Measurements from ENCODE around the gene CRYBG2.
A peak's percentile ranks its signal among the peaks of the same experiment; 100 is the strongest.

CRYBG2 gene

DNA sequence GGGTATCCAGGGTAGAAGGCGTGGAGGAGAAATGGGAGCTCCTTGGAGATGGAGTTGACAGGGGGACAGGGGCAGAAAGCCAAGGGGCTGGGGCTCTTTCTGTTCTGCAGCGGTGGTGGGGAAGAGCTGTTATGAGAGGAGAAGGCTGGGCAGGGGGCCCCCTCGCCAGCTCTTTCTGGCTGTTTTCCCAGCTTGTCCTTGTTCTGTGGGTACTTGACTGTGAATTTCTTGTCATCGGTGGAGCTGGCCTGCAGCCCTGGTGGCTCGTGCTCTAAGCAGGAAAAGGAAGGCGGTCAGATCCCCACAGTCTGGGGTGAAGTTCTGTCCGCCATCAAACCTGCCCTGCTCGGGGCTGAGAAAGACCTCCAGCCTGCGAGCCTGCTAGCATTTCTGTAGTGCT is 11.0 kb upstream of the CRYBG2 start:
- Mint-ChIP-seq H3K36me3 (ENCODE audit: insufficient read depth) (peaks cover 8% of the 10 kb centered on the region), H3K4me1 (peaks cover 34% of the 10 kb centered on the region), H3K4me3 (no peak overlapping the region), H3K9me3 (no peaks in the 10 kb centered on the region), H3K27ac (ENCODE audit: low read depth) (no peak overlapping the region), H3K27me3 (peaks cover 47% of the 10 kb centered on the region)
- DNase-seq (ENCODE audit: low spot score in 2 of 2) (no peak), ATAC-seq (replicated peaks; ENCODE audit: extremely low read depth, poor library complexity, severe bottlenecking) (no peak)

DNA sequence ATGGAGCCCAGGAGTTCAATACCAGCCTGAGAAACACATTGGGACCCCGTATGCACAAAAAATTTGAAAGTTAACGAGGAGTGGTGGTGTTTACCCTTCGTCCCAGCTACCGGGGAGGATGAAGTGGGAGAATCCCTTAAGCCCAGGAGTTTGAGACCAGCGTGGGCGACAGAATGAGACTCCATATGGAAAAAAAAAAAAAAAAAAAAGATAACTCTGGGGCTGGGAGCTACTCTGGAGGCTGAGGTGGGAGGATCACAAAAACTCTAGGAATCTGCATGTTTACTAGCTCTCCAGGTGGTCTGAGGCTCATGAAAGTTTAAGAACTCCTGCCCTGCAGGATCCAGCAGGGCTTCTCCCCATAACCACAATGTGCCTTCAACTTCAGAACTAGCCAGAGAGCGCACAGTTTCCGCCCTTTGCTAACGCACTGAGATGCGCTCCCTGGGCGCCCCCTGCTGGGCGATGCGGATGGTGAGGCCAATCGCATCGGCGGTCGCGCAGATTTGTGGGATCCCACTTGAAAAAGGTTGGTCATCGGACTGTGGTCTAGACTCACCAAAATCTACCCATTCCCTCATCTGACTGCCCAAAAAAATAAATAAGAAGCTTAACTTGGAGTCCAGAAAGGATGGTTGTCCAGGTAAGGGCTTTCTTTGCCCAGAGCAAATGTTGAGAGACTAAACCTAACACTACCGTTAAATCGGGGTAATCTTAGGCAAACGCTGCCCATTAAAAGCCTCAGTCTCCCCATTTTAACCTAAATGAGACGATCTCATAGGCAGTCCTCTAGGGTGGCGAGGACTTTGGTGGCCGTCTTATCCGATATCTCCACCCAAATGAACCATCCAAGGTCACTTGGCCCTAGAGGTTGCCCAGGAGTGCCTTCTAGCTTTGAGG is 9.9 kb upstream of the CRYBG2 start:
- peak; percentile 73 to 83 for DNase-seq (ENCODE audit: low spot score in 2 of 2)
- Mint-ChIP-seq H3K27ac (ENCODE audit: low read depth) (no peak overlapping the region), H3K4me3 (peak overlapping the region; percentile 25), H3K4me1 (peaks cover 41% of the 10 kb centered on the region), H3K27me3 (peaks cover 58% of the 10 kb centered on the region), H3K36me3 (ENCODE audit: insufficient read depth) (peaks cover 8% of the 10 kb centered on the region), H3K9me3 (no peaks in the 10 kb centered on the region)
- ATAC-seq (replicated peaks; ENCODE audit: extremely low read depth, poor library complexity, severe bottlenecking) = peak; percentile 78

DNA sequence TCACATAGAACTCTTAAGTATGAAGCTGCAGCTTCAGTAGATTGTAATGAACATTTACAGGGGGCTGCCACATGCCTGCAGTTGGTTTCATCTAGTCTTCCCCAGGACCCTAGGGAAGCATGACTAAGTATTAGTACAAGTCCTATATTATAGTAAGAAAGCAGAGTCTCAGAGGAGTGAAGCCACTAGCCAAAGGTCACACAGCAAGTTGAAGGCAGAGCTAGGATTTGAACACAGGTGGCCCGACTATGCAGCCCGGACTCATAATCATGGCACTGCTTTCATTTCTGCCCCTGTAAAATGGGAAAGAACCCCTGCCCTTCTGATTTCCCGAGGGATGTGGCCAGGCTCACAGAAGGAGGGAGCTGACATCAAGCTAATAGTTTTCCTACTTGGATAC is 8.4 kb upstream of the CRYBG2 start:
- H3K27ac Mint-ChIP-seq (ENCODE audit: low read depth) = no peak overlapping the region
- no peak for DNase-seq (ENCODE audit: low spot score in 2 of 2)
- peaks cover 46% of the 10 kb centered on the region for H3K4me1 Mint-ChIP-seq
- H3K9me3 Mint-ChIP-seq = no peaks in the 10 kb centered on the region
- H3K4me3 Mint-ChIP-seq = no peak overlapping the region
- ATAC-seq (replicated peaks; ENCODE audit: extremely low read depth, poor library complexity, severe bottlenecking) = no peak
- peaks cover 61% of the 10 kb centered on the region for H3K27me3 Mint-ChIP-seq
- H3K36me3 Mint-ChIP-seq (ENCODE audit: insufficient read depth) = peaks cover 9% of the 10 kb centered on the region

DNA sequence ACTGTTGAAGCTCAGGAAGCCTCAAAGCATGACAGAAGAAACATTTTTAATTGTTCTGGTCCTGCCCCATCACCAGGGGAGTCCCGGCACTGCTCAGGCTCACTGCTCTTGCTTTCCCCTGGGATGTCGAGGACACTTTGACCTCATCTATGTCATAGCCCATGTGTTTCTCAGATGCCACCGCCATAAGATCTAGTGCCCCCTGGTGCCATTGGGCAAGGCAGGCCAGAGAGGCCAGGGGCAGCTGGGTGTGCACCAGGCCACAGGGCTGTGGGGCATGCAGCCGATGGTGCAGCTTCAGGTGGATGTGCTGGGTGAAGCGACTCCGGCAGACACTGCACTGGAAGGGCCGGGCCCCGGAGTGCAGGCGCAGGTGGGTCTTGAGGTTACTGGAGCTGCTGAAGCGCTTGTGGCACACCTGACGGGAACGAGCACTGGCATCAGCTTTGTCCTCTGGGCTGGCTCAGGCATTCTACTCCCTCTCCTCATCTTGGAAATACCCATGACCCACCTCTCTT is 7.7 kb upstream of the CRYBG2 start:
- ATAC-seq (replicated peaks; ENCODE audit: extremely low read depth, poor library complexity, severe bottlenecking) (no peak), DNase-seq (ENCODE audit: low spot score in 2 of 2) (no peak)
- Mint-ChIP-seq H3K4me1 (peaks cover 46% of the 10 kb centered on the region), H3K27me3 (peaks cover 61% of the 10 kb centered on the region), H3K36me3 (ENCODE audit: insufficient read depth) (peaks cover 9% of the 10 kb centered on the region), H3K27ac (ENCODE audit: low read depth) (no peak overlapping the region), H3K4me3 (no peak overlapping the region), H3K9me3 (no peaks in the 10 kb centered on the region)

DNA sequence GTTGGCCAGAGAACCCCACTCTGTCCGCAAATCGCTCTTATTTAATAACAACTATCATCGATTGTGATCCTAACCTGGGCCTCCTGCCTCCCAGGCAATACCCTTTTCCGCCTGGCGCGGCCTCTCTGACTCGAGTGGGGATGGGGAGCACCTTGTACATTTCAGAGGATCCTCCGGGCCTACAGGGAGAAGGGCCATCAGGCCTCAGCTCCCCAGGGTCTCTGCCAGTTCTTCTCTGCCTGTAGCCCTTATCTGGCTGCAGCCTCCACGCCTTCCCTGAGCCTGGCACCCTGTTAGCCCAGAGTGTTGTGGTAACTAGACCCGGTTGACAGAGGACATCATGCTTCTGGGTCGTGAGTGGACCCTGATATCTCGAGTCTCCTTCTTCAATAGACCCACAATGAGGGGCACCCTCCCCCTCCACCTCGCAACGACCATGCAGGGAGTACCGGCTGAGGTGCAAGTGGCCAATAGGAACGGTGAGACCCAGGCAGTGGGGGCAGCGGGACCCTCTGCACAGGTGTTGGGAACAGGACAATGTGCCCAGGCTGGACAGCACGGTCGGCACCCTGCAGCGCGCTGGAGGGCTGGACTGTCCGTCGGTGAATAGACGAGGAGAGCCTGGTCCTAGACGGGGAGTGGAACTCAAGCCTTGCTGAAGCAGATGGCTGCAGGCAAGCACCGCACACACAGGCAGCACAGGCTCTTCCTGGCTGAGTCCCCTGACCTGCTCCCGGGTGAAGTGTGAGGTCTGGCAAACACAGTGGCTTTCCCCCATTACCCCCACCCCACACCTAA is 7.1 kb upstream of the CRYBG2 start:
- Mint-ChIP-seq H3K36me3 (ENCODE audit: insufficient read depth) (peaks cover 9% of the 10 kb centered on the region), H3K4me1 (peaks cover 46% of the 10 kb centered on the region), H3K27ac (ENCODE audit: low read depth) (no peak overlapping the region), H3K4me3 (peak overlapping the region; percentile 69), H3K27me3 (peaks cover 61% of the 10 kb centered on the region), H3K9me3 (no peaks in the 10 kb centered on the region)
- ATAC-seq (replicated peaks; ENCODE audit: extremely low read depth, poor library complexity, severe bottlenecking) (no peak), DNase-seq (ENCODE audit: low spot score in 2 of 2) (no peak)

DNA sequence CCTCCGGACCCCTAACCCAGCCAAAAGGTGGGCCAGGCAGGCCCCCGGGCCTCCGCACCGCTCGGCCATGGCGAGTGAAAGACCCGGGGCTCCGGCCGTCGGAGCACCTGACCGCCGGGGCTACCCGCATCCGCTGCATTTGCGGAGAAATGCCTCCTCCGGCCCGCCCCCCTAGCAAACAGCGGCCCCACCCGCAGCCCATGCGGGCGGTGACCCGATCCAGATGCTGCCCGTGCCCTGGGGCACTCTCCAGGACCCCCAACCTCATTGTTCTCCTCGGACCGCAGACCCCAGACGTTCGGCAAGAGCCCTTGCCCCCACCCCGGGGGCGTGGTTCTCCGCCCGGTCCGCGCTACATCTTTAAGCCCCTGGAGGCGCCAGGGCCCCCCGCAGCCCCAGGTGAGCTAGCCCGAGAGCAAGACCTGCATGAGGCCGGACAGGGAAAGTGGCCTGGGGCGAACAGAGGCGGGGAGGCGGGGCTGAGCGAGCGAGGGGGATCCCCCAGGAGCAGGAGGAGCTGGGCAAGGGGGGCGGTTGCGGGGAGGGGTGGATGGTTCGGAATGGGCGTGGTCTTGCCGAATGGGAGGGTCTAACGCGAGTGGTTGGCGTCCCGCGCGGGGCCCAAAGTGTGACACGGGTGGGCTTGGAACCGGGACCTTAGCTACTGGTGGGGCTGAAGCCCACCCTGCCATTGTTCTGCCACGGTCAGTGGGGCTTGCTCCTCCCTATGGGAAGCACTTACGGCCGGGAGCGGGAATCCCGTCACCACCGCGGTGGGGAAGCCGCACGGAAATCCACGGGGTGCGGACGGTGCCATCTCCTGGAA is 6.3 kb upstream of the CRYBG2 start:
- ATAC-seq (replicated peaks; ENCODE audit: extremely low read depth, poor library complexity, severe bottlenecking) (no peak), DNase-seq (ENCODE audit: low spot score in 2 of 2) (no peak)
- Mint-ChIP-seq H3K27me3 (peaks cover 61% of the 10 kb centered on the region), H3K9me3 (no peaks in the 10 kb centered on the region), H3K4me1 (peaks cover 51% of the 10 kb centered on the region), H3K4me3 (peak overlapping the region; percentile 69), H3K36me3 (ENCODE audit: insufficient read depth) (peaks cover 9% of the 10 kb centered on the region), H3K27ac (ENCODE audit: low read depth) (peak overlapping the region; percentile 52)

DNA sequence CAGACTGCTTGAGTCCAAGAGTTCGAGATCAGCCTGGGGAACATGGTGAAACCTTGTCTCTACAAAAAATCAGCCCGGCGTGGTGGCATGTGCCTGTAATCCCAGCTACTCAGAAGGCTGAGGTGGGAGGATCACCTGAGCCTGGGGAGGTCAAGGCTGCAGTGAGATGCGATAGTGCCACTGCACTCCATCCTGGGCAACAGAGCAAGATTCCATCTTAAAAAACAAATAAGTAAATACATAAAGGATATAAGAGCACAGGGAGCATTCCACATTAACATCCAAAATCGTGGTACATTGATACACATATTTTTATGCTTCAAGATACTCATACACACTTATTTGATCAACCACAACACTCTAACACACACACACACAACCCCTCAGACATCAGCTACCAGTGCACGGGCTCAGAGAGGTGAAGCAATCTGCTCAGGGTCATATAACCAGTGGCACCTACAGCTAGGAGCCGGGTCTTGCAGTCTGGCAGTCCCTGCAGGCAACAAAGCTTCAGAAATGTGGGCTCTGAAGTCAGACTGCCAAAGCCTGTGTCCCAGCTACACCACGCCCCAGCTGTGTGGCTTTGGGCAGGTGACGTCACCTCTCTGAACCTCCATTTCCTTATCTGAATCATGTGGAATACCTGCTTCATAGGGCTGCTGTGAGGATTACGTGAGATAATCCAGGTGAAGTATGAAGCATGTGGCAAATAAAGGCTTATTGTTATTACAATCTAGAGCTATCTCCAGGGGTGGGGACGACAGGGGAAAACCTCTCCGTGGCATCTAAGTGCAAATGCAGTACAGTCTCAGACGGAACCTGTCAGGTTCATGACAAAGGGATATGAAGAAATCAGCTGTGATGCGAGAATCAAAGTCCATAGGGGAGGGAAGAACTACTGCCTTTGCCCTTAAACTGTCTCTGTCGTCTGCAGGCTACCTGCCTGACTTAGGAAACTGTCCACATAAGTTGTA is 4.8 kb upstream of the CRYBG2 start:
- Mint-ChIP-seq H3K4me3 (peak overlapping the region; percentile 69), H3K27me3 (peaks cover 51% of the 10 kb centered on the region), H3K36me3 (ENCODE audit: insufficient read depth) (peaks cover 9% of the 10 kb centered on the region), H3K4me1 (peaks cover 44% of the 10 kb centered on the region), H3K27ac (ENCODE audit: low read depth) (peak overlapping the region; percentile 52), H3K9me3 (no peaks in the 10 kb centered on the region)
- DNase-seq (ENCODE audit: low spot score in 2 of 2) (peak; percentile 42 to 58), ATAC-seq (replicated peaks; ENCODE audit: extremely low read depth, poor library complexity, severe bottlenecking) (peak; percentile 85)

DNA sequence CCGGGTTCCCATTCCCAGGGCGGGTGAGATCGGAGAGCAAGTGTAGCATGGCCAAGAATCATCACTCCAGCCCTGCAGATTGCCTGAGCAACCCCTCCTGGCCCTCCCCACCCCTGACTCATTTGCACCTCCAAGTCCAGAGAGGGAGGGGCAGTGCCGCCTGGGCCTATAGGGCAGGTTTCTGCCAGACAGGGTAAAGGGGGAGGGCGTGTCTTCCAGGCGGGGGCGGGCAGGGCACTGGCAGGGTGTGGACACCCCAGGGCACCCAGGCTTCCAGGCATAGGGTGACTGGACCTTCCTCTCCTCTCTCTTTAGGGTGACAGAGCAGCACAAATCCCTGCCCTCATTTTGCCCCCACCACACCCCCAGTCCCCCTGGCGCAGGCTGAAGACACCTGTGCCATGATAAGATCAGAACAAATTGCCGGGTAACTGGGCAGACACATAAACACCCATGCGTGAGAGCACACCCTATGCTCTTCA is 3.2 kb upstream of the CRYBG2 start:
- H3K27ac Mint-ChIP-seq (ENCODE audit: low read depth) = no peak overlapping the region
- ATAC-seq (replicated peaks; ENCODE audit: extremely low read depth, poor library complexity, severe bottlenecking) (no peak), DNase-seq (ENCODE audit: low spot score in 2 of 2) (no peak)
- H3K4me1 Mint-ChIP-seq = peaks cover 37% of the 10 kb centered on the region
- H3K4me3 Mint-ChIP-seq = no peak overlapping the region
- H3K27me3 Mint-ChIP-seq = peaks cover 36% of the 10 kb centered on the region
- H3K36me3 Mint-ChIP-seq (ENCODE audit: insufficient read depth) = peaks cover 11% of the 10 kb centered on the region
- no peaks in the 10 kb centered on the region for H3K9me3 Mint-ChIP-seq

DNA sequence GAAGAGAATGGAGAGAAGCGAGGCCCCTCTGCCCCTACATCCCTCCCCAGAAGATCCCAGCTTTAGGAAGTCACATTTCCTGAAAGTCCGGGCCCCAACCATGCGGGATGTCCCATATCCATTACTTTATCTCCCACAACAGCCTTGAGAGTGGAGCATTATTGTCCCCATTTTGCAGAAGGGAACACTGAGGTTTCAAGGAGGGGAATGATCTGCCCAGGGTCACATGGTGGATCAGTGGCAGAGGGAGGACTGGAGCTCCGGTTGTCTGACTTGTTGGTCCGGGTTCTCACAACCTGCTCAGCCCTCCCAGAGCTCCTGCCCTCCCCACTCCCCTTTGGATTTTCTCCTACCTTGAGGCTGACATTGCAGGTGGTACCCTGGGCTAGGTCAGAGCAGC is 2.2 kb upstream of the CRYBG2 start:
- no peaks in the 10 kb centered on the region for H3K9me3 Mint-ChIP-seq
- H3K27me3 Mint-ChIP-seq = peaks cover 26% of the 10 kb centered on the region
- H3K36me3 Mint-ChIP-seq (ENCODE audit: insufficient read depth) = peaks cover 13% of the 10 kb centered on the region
- peak overlapping the region; percentile 62 for H3K27ac Mint-ChIP-seq (ENCODE audit: low read depth)
- H3K4me3 Mint-ChIP-seq = no peak overlapping the region
- peaks cover 34% of the 10 kb centered on the region for H3K4me1 Mint-ChIP-seq
- no peak for ATAC-seq (replicated peaks; ENCODE audit: extremely low read depth, poor library complexity, severe bottlenecking)
- no peak for DNase-seq (ENCODE audit: low spot score in 2 of 2)

DNA sequence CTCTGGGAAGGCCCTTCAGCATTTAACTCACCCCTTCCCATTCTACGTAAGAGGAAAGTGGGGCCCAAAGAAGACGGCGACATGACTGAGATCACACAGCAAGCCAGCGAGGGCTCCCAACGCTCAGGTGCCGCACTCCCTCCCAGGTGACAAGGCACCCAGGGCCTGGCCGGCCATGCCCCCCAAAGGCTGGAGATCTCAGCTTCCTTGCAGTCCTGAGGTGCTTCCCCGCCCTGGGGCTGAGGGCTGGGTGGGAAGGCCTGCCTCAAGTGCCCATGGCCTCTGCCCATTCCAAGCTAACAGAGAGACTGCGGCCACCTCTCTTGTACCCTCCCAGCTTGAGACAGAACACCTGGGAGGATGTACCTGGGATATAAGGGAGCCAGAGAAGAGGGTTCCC is 1.0 kb upstream of the CRYBG2 start:
- ATAC-seq (replicated peaks; ENCODE audit: extremely low read depth, poor library complexity, severe bottlenecking) (no peak), DNase-seq (ENCODE audit: low spot score in 2 of 2) (no peak)
- Mint-ChIP-seq H3K4me1 (peaks cover 25% of the 10 kb centered on the region), H3K36me3 (ENCODE audit: insufficient read depth) (peaks cover 5% of the 10 kb centered on the region), H3K9me3 (no peaks in the 10 kb centered on the region), H3K4me3 (no peak overlapping the region), H3K27me3 (peaks cover 14% of the 10 kb centered on the region), H3K27ac (ENCODE audit: low read depth) (no peak overlapping the region)

DNA sequence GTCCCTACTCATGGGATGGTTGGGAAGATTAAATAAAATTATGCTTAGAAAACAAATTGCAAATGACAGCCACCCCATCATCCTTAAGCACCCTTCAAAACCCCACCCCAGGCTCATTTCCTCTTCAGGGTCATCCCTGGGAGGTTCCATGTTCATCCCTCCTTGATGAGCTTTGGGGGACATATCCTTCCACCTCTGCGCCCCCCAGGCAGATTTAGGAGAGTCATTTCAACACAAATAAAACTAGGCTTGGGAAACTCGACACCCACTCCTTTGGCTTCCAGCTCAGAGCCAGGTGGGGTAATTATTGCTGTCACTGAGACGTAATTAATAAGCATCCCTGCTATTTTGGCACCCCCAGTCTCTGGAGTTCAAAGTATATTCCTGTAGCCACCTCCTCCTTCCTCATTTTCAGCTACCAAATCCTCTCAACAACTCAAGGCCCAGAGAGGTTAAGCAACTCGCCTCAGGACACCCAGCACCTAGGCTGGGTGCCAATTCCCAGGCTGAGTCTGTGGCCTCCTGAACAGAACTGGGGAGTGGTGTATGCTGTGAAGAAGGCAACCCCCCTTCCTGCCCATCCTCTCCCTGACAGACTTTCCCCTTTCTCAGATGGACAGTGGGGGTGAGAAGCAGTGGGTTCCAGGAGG is 595 bp downstream of the CRYBG2 start:
- no peak overlapping the region for H3K4me3 Mint-ChIP-seq
- H3K36me3 Mint-ChIP-seq (ENCODE audit: insufficient read depth) = peaks cover 4% of the 10 kb centered on the region
- H3K9me3 Mint-ChIP-seq = no peaks in the 10 kb centered on the region
- ATAC-seq (replicated peaks; ENCODE audit: extremely low read depth, poor library complexity, severe bottlenecking) (no peak), DNase-seq (ENCODE audit: low spot score in 2 of 2) (no peak)
- no peak overlapping the region for H3K27ac Mint-ChIP-seq (ENCODE audit: low read depth)
- H3K27me3 Mint-ChIP-seq = no peaks in the 10 kb centered on the region
- peaks cover 9% of the 10 kb centered on the region for H3K4me1 Mint-ChIP-seq

All from central memory CD8-positive, alpha-beta T cell (primary cell).